ENCODE measurements around the gene FAM118A. TPM values are rescaled to one million over a fixed set of nuclear protein-coding genes. Genes with fewer than 3 reads are reported as not detected.
A peak's percentile ranks its signal among the peaks of the same experiment; 100 is the strongest.

FAM118A gene
- total RNA-seq, 6 experiments from 2014 or later = 5.6 to 43.0 (median 17.3) TPM

DNA sequence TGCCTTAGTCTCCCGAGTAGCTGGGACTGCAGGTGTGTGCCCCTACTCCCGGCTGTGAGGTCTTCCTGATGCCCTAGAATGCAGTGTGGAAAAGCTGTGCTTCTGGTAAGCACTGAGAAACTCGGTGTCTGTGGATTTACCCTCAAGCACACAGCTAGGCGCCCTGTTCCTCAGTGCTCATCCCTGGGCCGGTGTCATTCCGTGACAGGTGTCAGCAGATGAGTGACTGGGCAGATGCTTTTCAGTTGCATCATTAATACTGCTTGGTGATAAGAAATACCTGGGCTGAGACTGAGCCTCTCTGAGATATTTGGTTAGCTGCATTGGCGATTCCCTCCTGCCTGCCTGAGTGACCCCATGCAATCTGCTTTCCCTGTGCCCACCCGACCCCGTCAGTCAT, 21.8 kb downstream of the FAM118A start:
- no peak overlapping the region for H3K4me3 ChIP-seq
- intact Hi-C loops (cut with DNase I) = no loop called here
- H3K36me3 ChIP-seq = peaks cover 0 to 17% (median 0%) of the 10 kb centered on the region in 4 donors
- ATAC-seq = no peak
- no peaks in the 10 kb centered on the region for H3K27me3 ChIP-seq
- H3K4me1 ChIP-seq = peaks cover 0 to 36% (median 10%) of the 10 kb centered on the region in 4 donors
- DNase-seq = no peak
- 95% methylated on average over 4 of the region's 9 CpGs for WGBS (ENCODE audit: insufficient coverage, low coverage, low lambda C conversion rate, missing lambda C conversion rate)
- H3K27ac ChIP-seq = no peak overlapping the region
- TF ChIP-seq, protein P1, sequence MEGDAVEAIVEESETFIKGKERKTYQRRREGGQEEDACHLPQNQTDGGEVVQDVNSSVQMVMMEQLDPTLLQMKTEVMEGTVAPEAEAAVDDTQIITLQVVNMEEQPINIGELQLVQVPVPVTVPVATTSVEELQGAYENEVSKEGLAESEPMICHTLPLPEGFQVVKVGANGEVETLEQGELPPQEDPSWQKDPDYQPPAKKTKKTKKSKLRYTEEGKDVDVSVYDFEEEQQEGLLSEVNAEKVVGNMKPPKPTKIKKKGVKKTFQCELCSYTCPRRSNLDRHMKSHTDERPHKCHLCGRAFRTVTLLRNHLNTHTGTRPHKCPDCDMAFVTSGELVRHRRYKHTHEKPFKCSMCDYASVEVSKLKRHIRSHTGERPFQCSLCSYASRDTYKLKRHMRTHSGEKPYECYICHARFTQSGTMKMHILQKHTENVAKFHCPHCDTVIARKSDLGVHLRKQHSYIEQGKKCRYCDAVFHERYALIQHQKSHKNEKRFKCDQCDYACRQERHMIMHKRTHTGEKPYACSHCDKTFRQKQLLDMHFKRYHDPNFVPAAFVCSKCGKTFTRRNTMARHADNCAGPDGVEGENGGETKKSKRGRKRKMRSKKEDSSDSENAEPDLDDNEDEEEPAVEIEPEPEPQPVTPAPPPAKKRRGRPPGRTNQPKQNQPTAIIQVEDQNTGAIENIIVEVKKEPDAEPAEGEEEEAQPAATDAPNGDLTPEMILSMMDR (IDR thresholded peaks at IDR 0.05) = no peak
- no peak for TF ChIP-seq POLR2A (IDR thresholded peaks at IDR 0.05)
- H3K9me3 ChIP-seq = no peaks in the 10 kb centered on the region

DNA sequence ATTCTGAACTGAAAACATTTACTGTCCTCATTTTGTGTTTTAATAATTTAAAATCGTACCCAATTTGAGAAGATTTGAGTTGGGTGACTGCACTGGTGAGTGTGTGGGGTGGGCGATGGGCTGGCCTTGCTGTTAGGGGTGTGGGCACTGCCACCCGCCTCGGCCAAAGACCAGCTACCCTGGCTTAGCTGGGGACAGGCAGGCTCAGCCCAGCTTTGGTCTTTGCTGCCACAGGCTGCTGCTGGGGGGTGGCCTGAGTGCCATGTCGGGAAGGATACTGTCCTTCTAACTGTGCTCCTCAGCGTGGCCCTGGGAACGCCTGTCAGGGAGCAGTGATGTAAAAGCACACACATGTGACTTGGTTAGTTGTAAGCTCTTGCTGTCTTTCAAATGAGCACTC, 22.3 kb downstream of the FAM118A start:
- WGBS (ENCODE audit: insufficient coverage, low coverage, low lambda C conversion rate, missing lambda C conversion rate) = 90% methylated on average over 4 of the region's 7 CpGs
- intact Hi-C loops (cut with DNase I) = no loop called here
- peaks cover 0 to 17% (median 0%) of the 10 kb centered on the region in 4 donors for H3K36me3 ChIP-seq

DNA sequence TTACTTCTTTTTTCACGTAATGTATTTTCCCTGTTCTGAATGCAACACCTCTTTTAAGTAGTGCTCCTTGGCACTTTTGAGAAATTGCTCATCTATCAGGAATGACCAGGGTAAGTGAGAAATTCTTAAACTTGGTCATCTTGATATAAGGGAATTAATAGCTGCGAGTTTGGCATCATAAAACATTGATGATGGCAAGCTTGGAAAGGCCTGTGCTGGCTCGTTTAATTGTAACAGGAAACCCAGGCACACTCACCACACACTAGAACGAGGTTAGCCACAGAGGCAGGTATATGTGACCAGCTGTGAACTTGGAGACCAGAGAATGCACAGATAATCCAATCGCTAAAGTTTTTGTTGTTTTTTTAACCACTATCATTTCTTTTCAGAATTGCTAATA, 24.3 kb downstream of the FAM118A start:
- no peak for ATAC-seq
- peaks cover 0 to 43% (median 13%) of the 10 kb centered on the region in 4 donors for H3K4me1 ChIP-seq
- H3K9me3 ChIP-seq = no peaks in the 10 kb centered on the region
- WGBS (ENCODE audit: insufficient coverage, low coverage, low lambda C conversion rate, missing lambda C conversion rate) = 61% methylated on average over 5 of the region's 5 CpGs
- no peak overlapping the region for H3K27ac ChIP-seq
- DNase-seq = no peak
- no peaks in the 10 kb centered on the region for H3K27me3 ChIP-seq
- intact Hi-C loops (cut with DNase I) = no loop called here
- TF ChIP-seq, protein P1 (IDR thresholded peaks at IDR 0.05) = no peak
- TF ChIP-seq POLR2A (IDR thresholded peaks at IDR 0.05) = no peak
- H3K4me3 ChIP-seq = no peak overlapping the region
- H3K36me3 ChIP-seq = peaks cover 0 to 17% (median 1%) of the 10 kb centered on the region in 4 donors

More for the DNA sequence above, 22.3 kb downstream of the FAM118A start:
- Histone ChIP-seq H3K4me1 (peaks cover 0 to 42% (median 12%) of the 10 kb centered on the region in 4 donors), H3K4me3 (no peak overlapping the region), H3K27ac (no peak overlapping the region), H3K27me3 (no peaks in the 10 kb centered on the region), H3K9me3 (no peaks in the 10 kb centered on the region)
- TF ChIP-seq, protein P1 (IDR thresholded peaks at IDR 0.05) = no peak
- no peak for TF ChIP-seq POLR2A (IDR thresholded peaks at IDR 0.05)
- ATAC-seq (no peak), DNase-seq (no peak)

DNA sequence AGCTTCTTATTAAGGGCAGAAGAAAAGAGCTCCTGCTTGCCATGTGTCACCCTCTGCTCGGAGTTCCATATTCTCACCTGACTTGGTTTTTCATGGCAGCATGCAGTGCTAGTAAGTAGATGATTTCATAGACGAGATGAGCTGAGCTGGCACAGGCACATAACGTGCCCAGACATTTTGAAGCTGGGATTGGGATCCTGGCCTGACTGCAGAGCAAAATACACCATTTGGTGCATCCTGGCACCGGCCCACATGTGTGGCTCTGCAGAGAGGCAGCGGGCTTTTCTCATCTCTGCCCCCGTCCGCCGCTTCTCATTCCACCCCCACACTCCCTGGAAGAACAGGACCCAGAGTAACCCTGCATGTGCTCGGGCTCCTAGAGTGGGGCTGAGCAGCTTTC, 24.8 kb downstream of the FAM118A start:
- TF ChIP-seq POLR2A (IDR thresholded peaks at IDR 0.05) = no peak
- TF ChIP-seq, protein P1 (IDR thresholded peaks at IDR 0.05) = no peak
- H3K36me3 ChIP-seq = peaks cover 0 to 19% (median 1%) of the 10 kb centered on the region in 4 donors
- no peak overlapping the region for H3K4me3 ChIP-seq
- WGBS (ENCODE audit: insufficient coverage, low coverage, low lambda C conversion rate, missing lambda C conversion rate) = 36% methylated on average over 5 of the region's 9 CpGs
- peaks cover 0 to 38% (median 10%) of the 10 kb centered on the region in 4 donors for H3K4me1 ChIP-seq
- DNase-seq (peak in 1 of 3 donors; percentile 59), ATAC-seq (peak in 2 of 4 donors; percentile 4 to 7)
- no peaks in the 10 kb centered on the region for H3K9me3 ChIP-seq
- no peaks in the 10 kb centered on the region for H3K27me3 ChIP-seq
- intact Hi-C loops (cut with DNase I) = no loop called here
- peak overlapping the region in 1 of 3 donors; percentile 73 for H3K27ac ChIP-seq

Measured in right lobe of liver (tissue), 6 donors.